ENCODE measurements around the gene KRTAP13-3.

The KRTAP13-3 gene

DNA sequence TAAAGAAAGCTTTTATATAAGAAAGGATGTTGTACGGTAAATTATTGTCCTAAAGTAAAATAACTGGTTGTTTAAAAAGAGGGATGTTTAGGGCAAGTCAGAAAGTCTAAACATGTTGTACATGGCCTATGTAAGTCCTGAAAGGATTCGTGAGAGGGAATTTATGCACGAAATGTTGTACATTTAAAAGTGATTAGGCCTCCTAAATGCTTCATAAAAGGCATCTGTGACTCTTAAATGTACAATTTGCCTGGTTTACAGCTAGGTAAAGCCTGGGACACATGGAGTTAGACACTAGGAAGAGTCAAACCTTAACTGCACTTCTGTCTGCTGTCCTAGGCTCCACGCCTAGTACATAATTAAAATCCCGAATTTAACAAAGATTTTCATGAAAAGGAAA lies 9.7 kb downstream of the KRTAP13-3 start:
- no peak for ATAC-seq
- TF ChIP-seq RARB (CRISPR knock-in tag; IDR thresholded peaks at IDR 0.05) (no peak), ISL1 (CRISPR knock-in tag; IDR thresholded peaks at IDR 0.05) (no peak), TOX (CRISPR knock-in tag; IDR thresholded peaks at IDR 0.05; ENCODE audit: borderline replicate concordance) (no peak), ARNTL (CRISPR knock-in tag; IDR thresholded peaks at IDR 0.05; ENCODE audit: borderline replicate concordance, low read depth) (no peak), OSR1 (CRISPR knock-in tag; IDR thresholded peaks at IDR 0.05) (no peak), ZNF70 (CRISPR knock-in tag; IDR thresholded peaks at IDR 0.05) (no peak), CSDC2 (CRISPR knock-in tag; IDR thresholded peaks at IDR 0.05) (no peak), ZNF565 (CRISPR knock-in tag; conservative IDR thresholded peaks at IDR 0.05; ENCODE audit: low read depth) (no peak), TCF4 (CRISPR knock-in tag; IDR thresholded peaks at IDR 0.05; ENCODE audit: borderline replicate concordance) (no peak)
- TF ChIP-seq, protein P1, sequence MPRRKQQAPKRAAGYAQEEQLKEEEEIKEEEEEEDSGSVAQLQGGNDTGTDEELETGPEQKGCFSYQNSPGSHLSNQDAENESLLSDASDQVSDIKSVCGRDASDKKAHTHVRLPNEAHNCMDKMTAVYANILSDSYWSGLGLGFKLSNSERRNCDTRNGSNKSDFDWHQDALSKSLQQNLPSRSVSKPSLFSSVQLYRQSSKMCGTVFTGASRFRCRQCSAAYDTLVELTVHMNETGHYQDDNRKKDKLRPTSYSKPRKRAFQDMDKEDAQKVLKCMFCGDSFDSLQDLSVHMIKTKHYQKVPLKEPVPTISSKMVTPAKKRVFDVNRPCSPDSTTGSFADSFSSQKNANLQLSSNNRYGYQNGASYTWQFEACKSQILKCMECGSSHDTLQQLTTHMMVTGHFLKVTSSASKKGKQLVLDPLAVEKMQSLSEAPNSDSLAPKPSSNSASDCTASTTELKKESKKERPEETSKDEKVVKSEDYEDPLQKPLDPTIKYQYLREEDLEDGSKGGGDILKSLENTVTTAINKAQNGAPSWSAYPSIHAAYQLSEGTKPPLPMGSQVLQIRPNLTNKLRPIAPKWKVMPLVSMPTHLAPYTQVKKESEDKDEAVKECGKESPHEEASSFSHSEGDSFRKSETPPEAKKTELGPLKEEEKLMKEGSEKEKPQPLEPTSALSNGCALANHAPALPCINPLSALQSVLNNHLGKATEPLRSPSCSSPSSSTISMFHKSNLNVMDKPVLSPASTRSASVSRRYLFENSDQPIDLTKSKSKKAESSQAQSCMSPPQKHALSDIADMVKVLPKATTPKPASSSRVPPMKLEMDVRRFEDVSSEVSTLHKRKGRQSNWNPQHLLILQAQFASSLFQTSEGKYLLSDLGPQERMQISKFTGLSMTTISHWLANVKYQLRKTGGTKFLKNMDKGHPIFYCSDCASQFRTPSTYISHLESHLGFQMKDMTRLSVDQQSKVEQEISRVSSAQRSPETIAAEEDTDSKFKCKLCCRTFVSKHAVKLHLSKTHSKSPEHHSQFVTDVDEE (CRISPR knock-in tag; IDR thresholded peaks at IDR 0.05), result no peak
- TF ChIP-seq, protein P2, sequence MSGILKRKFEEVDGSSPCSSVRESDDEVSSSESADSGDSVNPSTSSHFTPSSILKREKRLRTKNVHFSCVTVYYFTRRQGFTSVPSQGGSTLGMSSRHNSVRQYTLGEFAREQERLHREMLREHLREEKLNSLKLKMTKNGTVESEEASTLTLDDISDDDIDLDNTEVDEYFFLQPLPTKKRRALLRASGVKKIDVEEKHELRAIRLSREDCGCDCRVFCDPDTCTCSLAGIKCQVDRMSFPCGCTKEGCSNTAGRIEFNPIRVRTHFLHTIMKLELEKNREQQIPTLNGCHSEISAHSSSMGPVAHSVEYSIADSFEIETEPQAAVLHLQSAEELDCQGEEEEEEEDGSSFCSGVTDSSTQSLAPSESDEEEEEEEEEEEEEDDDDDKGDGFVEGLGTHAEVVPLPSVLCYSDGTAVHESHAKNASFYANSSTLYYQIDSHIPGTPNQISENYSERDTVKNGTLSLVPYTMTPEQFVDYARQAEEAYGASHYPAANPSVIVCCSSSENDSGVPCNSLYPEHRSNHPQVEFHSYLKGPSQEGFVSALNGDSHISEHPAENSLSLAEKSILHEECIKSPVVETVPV (CRISPR knock-in tag; IDR thresholded peaks at IDR 0.05), result no peak
- TF ChIP-seq, protein P3, sequence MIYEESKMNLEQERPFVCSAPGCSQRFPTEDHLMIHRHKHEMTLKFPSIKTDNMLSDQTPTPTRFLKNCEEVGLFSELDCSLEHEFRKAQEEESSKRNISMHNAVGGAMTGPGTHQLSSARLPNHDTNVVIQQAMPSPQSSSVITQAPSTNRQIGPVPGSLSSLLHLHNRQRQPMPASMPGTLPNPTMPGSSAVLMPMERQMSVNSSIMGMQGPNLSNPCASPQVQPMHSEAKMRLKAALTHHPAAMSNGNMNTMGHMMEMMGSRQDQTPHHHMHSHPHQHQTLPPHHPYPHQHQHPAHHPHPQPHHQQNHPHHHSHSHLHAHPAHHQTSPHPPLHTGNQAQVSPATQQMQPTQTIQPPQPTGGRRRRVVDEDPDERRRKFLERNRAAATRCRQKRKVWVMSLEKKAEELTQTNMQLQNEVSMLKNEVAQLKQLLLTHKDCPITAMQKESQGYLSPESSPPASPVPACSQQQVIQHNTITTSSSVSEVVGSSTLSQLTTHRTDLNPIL (CRISPR knock-in tag; IDR thresholded peaks at IDR 0.05; ENCODE audit: low read depth), result no peak

DNA sequence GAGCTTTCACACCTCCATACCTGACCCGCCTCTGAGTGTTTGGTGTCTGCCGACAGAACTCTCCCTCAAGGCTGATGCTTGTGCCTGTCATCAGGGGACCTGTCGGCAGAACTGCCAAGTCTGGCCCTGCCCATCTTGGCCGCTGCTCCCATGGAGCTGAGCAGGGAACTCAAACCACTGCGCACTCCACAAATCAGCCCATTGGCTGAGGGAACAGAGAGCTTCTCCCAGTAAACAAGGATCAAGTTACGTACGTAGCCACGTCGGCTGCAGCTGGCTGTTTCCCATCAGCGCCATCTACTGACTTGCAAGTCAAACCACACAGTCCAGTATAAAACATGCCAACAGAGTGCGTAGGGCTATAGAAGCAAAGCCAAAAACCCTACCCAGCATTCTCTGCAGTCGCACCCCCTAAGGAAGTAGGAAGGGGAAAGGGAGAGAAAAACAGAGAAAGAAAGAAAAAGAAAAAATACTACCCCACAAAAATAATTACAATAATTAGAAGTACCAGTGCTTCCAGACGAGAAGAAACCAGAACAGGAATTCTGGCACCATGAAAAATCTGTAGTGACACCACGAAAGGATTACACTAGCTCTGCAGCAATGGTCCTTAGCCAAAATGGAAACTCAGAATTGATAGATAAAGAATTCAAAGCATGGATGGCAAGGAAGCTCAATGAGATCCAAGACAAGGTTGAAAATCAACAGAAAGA lies 16.8 kb downstream of the KRTAP13-3 start:
- ATAC-seq, result peak; percentile 100
- no peak for TF ChIP-seq TOX (CRISPR knock-in tag; IDR thresholded peaks at IDR 0.05; ENCODE audit: borderline replicate concordance)
- TF ChIP-seq, protein P2 (CRISPR knock-in tag; IDR thresholded peaks at IDR 0.05), result no peak

DNA sequence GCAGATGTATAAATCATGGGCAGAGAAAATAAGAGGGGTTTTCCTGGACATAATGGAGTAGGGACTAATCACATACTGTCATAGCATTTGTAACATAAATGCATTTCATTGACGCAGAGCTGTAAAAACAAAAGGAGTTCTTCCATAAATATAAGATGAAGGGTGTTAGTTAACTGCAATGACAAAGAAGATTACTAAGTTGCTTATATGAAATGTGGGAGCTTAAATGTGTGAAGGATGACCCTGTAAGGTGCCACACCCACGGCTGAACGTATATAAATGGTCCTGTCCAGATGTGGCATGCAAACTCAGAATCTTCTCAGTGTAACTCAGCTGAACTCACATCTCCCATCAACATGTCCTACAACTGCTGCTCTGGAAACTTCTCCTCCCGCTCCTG lies 30.0 kb downstream of the KRTAP13-3 start, which contains the start of gene KRTAP13-1:
KRTAP13-1 (plus strand) TSS at position 301 of the 400 bp plus-strand sequence; CDS start at position 357, 56 bp downstream.
- no peak for ATAC-seq
- no peak for TF ChIP-seq GLIS3 (CRISPR knock-in tag; IDR thresholded peaks at IDR 0.05)
- no peak for TF ChIP-seq RARB (CRISPR knock-in tag; IDR thresholded peaks at IDR 0.05)
- TF ChIP-seq ESRRG (CRISPR knock-in tag; IDR thresholded peaks at IDR 0.05), result no peak
- TF ChIP-seq TOX (CRISPR knock-in tag; IDR thresholded peaks at IDR 0.05; ENCODE audit: borderline replicate concordance), result no peak
- TF ChIP-seq ZNF8 (CRISPR knock-in tag; IDR thresholded peaks at IDR 0.05), result no peak
- TF ChIP-seq ZNF565 (CRISPR knock-in tag; conservative IDR thresholded peaks at IDR 0.05; ENCODE audit: low read depth), result no peak
- TF ChIP-seq ZFP30 (CRISPR knock-in tag; IDR thresholded peaks at IDR 0.05), result no peak
- TF ChIP-seq ISL1 (CRISPR knock-in tag; IDR thresholded peaks at IDR 0.05), result no peak

- ATAC-seq, result no peak
- TF ChIP-seq GLIS3 (CRISPR knock-in tag; IDR thresholded peaks at IDR 0.05) (no peak), ZC3H10 (CRISPR knock-in tag; IDR thresholded peaks at IDR 0.05) (no peak), PATZ1 (CRISPR knock-in tag; IDR thresholded peaks at IDR 0.05; ENCODE audit: borderline replicate concordance) (no peak), ZNF70 (CRISPR knock-in tag; IDR thresholded peaks at IDR 0.05) (no peak), ZFP30 (CRISPR knock-in tag; IDR thresholded peaks at IDR 0.05) (no peak), ZNF565 (CRISPR knock-in tag; conservative IDR thresholded peaks at IDR 0.05; ENCODE audit: low read depth) (no peak), PPARA (CRISPR knock-in tag; IDR thresholded peaks at IDR 0.05; ENCODE audit: borderline replicate concordance) (no peak), ARNTL (CRISPR knock-in tag; IDR thresholded peaks at IDR 0.05; ENCODE audit: borderline replicate concordance, low read depth) (no peak), BACH2 (CRISPR knock-in tag; IDR thresholded peaks at IDR 0.05; ENCODE audit: borderline replicate concordance) (no peak), SNAI2 (CRISPR knock-in tag; IDR thresholded peaks at IDR 0.05) (no peak), ISL1 (CRISPR knock-in tag; IDR thresholded peaks at IDR 0.05) (no peak), ESRRG (CRISPR knock-in tag; IDR thresholded peaks at IDR 0.05) (no peak), ZFP3 (CRISPR knock-in tag; IDR thresholded peaks at IDR 0.05) (no peak), CSDC2 (CRISPR knock-in tag; IDR thresholded peaks at IDR 0.05) (no peak)
- TF ChIP-seq, protein P3 (CRISPR knock-in tag; IDR thresholded peaks at IDR 0.05; ENCODE audit: low read depth), result no peak
These were observed 34.2 kb downstream of the KRTAP13-3 start for GRCh38 chr21:30391492-30392025.
